GM13976 (cell line): Measurements from ENCODE around the gene ZDHHC14.

ENCODE experiments used
- DNase-seq: peaks from one replicate; pipeline ENCODE4 v3.0.0; 2012; ENCODE audit warnings: low spot score
- CTCF ChIP-seq: IDR thresholded peaks from 2 replicates; pipeline ENCODE4 v1.5.1; 2012; ENCODE audit warnings: borderline replicate concordance, mild to moderate bottlenecking; ENCODE audit not compliant: insufficient read depth; ENCODE audit errors: extremely low read depth, missing control alignments, control extremely low read depth
- in situ Hi-C: fragments of 300-500 bp; cut with MboI; formaldehyde crosslinking; loops from one replicate; pipeline ENCODE4 v1.12.0; 2022; ENCODE audit warnings: low sequenced_read_pairs, mixed read lengths, inconsistent platforms; ENCODE audit not compliant: unreplicated experiment

The ZDHHC14 gene

GRCh38 chr6:157368359-157369049 lies 12.5 kb upstream of the ZDHHC14 start:
- no peak for TF ChIP-seq CTCF
- no peak for DNase-seq
- in situ Hi-C loops: no loop called here

GRCh38 chr6:157370755-157371154 lies 10.2 kb upstream of the ZDHHC14 start:
- no peak for TF ChIP-seq CTCF
- DNase-seq: no peak
- in situ Hi-C loops: no loop called here

GRCh38 chr6:157372501-157373280 lies 8.3 kb upstream of the ZDHHC14 start:
- no peak for TF ChIP-seq CTCF
- no peak for DNase-seq
- in situ Hi-C loops: no loop called here

- no peak for DNase-seq
- in situ Hi-C loops: no loop called here
Measured at GRCh38 chr6:157374889-157375443, 6.0 kb upstream of the ZDHHC14 start.

GRCh38 chr6:157376241-157376640 lies 4.7 kb upstream of the ZDHHC14 start:
- in situ Hi-C loops: no loop called here
- no peak for DNase-seq
- no peak for TF ChIP-seq CTCF

More at GRCh38 chr6:157374889-157375443, 6.0 kb upstream of the ZDHHC14 start:
- no peak for TF ChIP-seq CTCF

- no peak for DNase-seq
- TF ChIP-seq CTCF: no peak
- in situ Hi-C loops: no loop called here
Measured at GRCh38 chr6:157376706-157377230, 4.2 kb upstream of the ZDHHC14 start.
